Stimulated activated CD8-positive, alpha-beta memory T cell treated with anti-CD3 and anti-CD28 coated beads, Interleukin-15, amount 100 ng/mL, for 48 hours (primary cell): ENCODE measurements around the gene SNAP29.
"Not testable (repeated sequence)": the region's sequence is repeated elsewhere in the genome, so short reads cannot be mapped to it uniquely, and the experiment has no call there.

Experiments used
- DNase-seq, 2 donors: peaks; one replicate each; pipeline ENCODE4 v3.0.0-alpha.2; 2020; ENCODE audit warnings: low read depth in 2 of 2

SNAP29 gene

GRCh38 chr22:20866736-20867135 is 7.9 kb downstream of the SNAP29 start:
- DNase-seq: no peak

GRCh38 chr22:20867179-20868024 is 8.6 kb downstream of the SNAP29 start:
- no peak for DNase-seq

- no peak for DNase-seq
Observed at GRCh38 chr22:20868025-20868962, 9.5 kb downstream of the SNAP29 start.

- DNase-seq: no peak
Observed at GRCh38 chr22:20869234-20869633, 10.4 kb downstream of the SNAP29 start.

- DNase-seq: no peak
Observed at GRCh38 chr22:20873214-20873613, 14.4 kb downstream of the SNAP29 start.

- DNase-seq: no peak
Observed at GRCh38 chr22:20875296-20875695, 16.5 kb downstream of the SNAP29 start.

GRCh38 chr22:20877715-20878114 is 18.9 kb downstream of the SNAP29 start:
- no peak for DNase-seq

- DNase-seq: no peak
Observed at GRCh38 chr22:20881231-20881630, 22.4 kb downstream of the SNAP29 start.

GRCh38 chr22:20881869-20882815 is 23.3 kb downstream of the SNAP29 start:
- no peak for DNase-seq

GRCh38 chr22:20882855-20883254 is 24.0 kb downstream of the SNAP29 start:
- no peak for DNase-seq

- DNase-seq: no peak
Observed at GRCh38 chr22:20884454-20884853, 25.6 kb downstream of the SNAP29 start.

GRCh38 chr22:20885017-20885556 is 26.3 kb downstream of the SNAP29 start:
- no peak for DNase-seq

- peak; percentile 22 to 30 for DNase-seq
Observed at GRCh38 chr22:20885557-20886323, 26.9 kb downstream of the SNAP29 start.

- no peak for DNase-seq
Observed at GRCh38 chr22:20887375-20887774, 28.6 kb downstream of the SNAP29 start.

- DNase-seq: no peak
Observed at GRCh38 chr22:20889025-20889704, 30.4 kb downstream of the SNAP29 start.

- DNase-seq: no peak
Observed at GRCh38 chr22:20889904-20890540, 31.2 kb downstream of the SNAP29 start.

GRCh38 chr22:20890975-20891374 is 32.2 kb downstream of the SNAP29 start:
- DNase-seq: no peak

GRCh38 chr22:20897737-20898136 is 38.9 kb downstream of the SNAP29 start:
- DNase-seq: not testable (repeated sequence)

GRCh38 chr22:20899827-20900423 is 41.1 kb downstream of the SNAP29 start:
- no peak for DNase-seq
